GM12878 (cell line): ENCODE data around the gene PHC2.

Experiments used
- BCLAF1 ChIP-seq: fragments of 450-650 bp; IDR thresholded peaks from 2 replicates; pipeline ENCODE4 v1.6.1; 2017; ENCODE audit warnings: antibody characterized with exemption, mild to moderate bottlenecking, moderate library complexity
- CREM ChIP-seq: IDR thresholded peaks from 2 replicates; pipeline ENCODE4 v1.6.1; 2014; ENCODE audit warnings: antibody characterized with exemption, low read depth
- EZH2 ChIP-seq: IDR thresholded peaks from 2 replicates; pipeline ENCODE4 v1.6.1; 2012; ENCODE audit warnings: low read depth, mild to moderate bottlenecking, control low read depth, inconsistent platforms, low read length, borderline replicate concordance; ENCODE audit not compliant: control insufficient read depth
- POLR2A ChIP-seq: IDR thresholded peaks from 2 replicates; pipeline ENCODE4 v1.6.1; 2011; ENCODE audit warnings: low read depth, mild to moderate bottlenecking, low read length
- POLR2AphosphoS5 ChIP-seq: IDR thresholded peaks from 2 replicates; pipeline ENCODE4 v1.6.1; 2011; ENCODE audit warnings: mild to moderate bottlenecking, low read length, inconsistent platforms
- RCOR1 ChIP-seq: conservative IDR thresholded peaks from 2 replicates; pipeline ENCODE4 v1.6.1; 2012; ENCODE audit warnings: low read depth, low read length, improper control_type of control experiment
- TBL1XR1 ChIP-seq: IDR thresholded peaks from 2 replicates; pipeline ENCODE4 v1.6.1; 2012; ENCODE audit warnings: low read depth, low read length, improper control_type of control experiment
- ZBTB33 ChIP-seq: fragments of 450-650 bp; IDR thresholded peaks from 2 replicates; pipeline ENCODE4 v1.6.1; 2017; ENCODE audit warnings: mild to moderate bottlenecking
- TF ChIP-seq, protein P1 (sequence below): IDR thresholded peaks from 2 replicates; pipeline ENCODE4 v1.6.1; 2012; ENCODE audit warnings: mild to moderate bottlenecking, low read depth, low read length
- TF ChIP-seq, protein P2 (sequence below), 3 experiments: IDR thresholded peaks in 2 of 3; conservative IDR thresholded peaks in 1 of 3; 2 replicates each; pipeline ENCODE4 v1.5.1; 2011; ENCODE audit warnings: low read depth in 3 of 3, low read length in 3 of 3, mild to moderate bottlenecking in 3 of 3, control low read depth in 2 of 3, moderate library complexity in 2 of 3, inconsistent platforms in 1 of 3, mixed read lengths in 1 of 3; ENCODE audit not compliant: control insufficient read depth in 2 of 3, insufficient read depth in 1 of 3; ENCODE audit errors: extremely low read depth in 1 of 3
- TF ChIP-seq, protein P3 (sequence below): IDR thresholded peaks from 2 replicates; pipeline ENCODE4 v1.6.1; 2012; ENCODE audit warnings: low read depth, low read length, improper control_type of control experiment

- TF ChIP-seq EZH2 = no peak
- no peak for TF ChIP-seq POLR2A
- TF ChIP-seq, protein P1, sequence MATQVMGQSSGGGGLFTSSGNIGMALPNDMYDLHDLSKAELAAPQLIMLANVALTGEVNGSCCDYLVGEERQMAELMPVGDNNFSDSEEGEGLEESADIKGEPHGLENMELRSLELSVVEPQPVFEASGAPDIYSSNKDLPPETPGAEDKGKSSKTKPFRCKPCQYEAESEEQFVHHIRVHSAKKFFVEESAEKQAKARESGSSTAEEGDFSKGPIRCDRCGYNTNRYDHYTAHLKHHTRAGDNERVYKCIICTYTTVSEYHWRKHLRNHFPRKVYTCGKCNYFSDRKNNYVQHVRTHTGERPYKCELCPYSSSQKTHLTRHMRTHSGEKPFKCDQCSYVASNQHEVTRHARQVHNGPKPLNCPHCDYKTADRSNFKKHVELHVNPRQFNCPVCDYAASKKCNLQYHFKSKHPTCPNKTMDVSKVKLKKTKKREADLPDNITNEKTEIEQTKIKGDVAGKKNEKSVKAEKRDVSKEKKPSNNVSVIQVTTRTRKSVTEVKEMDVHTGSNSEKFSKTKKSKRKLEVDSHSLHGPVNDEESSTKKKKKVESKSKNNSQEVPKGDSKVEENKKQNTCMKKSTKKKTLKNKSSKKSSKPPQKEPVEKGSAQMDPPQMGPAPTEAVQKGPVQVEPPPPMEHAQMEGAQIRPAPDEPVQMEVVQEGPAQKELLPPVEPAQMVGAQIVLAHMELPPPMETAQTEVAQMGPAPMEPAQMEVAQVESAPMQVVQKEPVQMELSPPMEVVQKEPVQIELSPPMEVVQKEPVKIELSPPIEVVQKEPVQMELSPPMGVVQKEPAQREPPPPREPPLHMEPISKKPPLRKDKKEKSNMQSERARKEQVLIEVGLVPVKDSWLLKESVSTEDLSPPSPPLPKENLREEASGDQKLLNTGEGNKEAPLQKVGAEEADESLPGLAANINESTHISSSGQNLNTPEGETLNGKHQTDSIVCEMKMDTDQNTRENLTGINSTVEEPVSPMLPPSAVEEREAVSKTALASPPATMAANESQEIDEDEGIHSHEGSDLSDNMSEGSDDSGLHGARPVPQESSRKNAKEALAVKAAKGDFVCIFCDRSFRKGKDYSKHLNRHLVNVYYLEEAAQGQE = no peak
- TF ChIP-seq, protein P2, sequence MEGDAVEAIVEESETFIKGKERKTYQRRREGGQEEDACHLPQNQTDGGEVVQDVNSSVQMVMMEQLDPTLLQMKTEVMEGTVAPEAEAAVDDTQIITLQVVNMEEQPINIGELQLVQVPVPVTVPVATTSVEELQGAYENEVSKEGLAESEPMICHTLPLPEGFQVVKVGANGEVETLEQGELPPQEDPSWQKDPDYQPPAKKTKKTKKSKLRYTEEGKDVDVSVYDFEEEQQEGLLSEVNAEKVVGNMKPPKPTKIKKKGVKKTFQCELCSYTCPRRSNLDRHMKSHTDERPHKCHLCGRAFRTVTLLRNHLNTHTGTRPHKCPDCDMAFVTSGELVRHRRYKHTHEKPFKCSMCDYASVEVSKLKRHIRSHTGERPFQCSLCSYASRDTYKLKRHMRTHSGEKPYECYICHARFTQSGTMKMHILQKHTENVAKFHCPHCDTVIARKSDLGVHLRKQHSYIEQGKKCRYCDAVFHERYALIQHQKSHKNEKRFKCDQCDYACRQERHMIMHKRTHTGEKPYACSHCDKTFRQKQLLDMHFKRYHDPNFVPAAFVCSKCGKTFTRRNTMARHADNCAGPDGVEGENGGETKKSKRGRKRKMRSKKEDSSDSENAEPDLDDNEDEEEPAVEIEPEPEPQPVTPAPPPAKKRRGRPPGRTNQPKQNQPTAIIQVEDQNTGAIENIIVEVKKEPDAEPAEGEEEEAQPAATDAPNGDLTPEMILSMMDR (IDR thresholded peaks at IDR 0.05 in 2 of 3, conservative IDR thresholded peaks at IDR 0.05 in 1 of 3; ENCODE audit: control insufficient read depth in 2 of 3, extremely low read depth in 1 of 3, insufficient read depth in 1 of 3, low read depth in 3 of 3, low read length in 3 of 3) = no peak
- TF ChIP-seq RCOR1 = no peak
- no peak for TF ChIP-seq POLR2AphosphoS5
- no peak for TF ChIP-seq BCLAF1
- no peak for TF ChIP-seq TBL1XR1
- TF ChIP-seq ZBTB33 = no peak
- TF ChIP-seq, protein P3, sequence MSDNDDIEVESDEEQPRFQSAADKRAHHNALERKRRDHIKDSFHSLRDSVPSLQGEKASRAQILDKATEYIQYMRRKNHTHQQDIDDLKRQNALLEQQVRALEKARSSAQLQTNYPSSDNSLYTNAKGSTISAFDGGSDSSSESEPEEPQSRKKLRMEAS = no peak
- TF ChIP-seq CREM = no peak
Observed at GRCh38 chr1:33287317-33287716, 143.6 kb downstream of the PHC2 start.
